Kasumi-1 (cell line): Measurements from ENCODE around the gene NRP2.
A peak's percentile ranks its signal among the peaks of the same experiment; 100 is the strongest.

Experiments used
- DNase-seq, 2 experiments: peaks; one replicate each; lab custom pipeline; 2025; lab: John Stamatoyannopoulos, UW

NRP2 gene, protein sequence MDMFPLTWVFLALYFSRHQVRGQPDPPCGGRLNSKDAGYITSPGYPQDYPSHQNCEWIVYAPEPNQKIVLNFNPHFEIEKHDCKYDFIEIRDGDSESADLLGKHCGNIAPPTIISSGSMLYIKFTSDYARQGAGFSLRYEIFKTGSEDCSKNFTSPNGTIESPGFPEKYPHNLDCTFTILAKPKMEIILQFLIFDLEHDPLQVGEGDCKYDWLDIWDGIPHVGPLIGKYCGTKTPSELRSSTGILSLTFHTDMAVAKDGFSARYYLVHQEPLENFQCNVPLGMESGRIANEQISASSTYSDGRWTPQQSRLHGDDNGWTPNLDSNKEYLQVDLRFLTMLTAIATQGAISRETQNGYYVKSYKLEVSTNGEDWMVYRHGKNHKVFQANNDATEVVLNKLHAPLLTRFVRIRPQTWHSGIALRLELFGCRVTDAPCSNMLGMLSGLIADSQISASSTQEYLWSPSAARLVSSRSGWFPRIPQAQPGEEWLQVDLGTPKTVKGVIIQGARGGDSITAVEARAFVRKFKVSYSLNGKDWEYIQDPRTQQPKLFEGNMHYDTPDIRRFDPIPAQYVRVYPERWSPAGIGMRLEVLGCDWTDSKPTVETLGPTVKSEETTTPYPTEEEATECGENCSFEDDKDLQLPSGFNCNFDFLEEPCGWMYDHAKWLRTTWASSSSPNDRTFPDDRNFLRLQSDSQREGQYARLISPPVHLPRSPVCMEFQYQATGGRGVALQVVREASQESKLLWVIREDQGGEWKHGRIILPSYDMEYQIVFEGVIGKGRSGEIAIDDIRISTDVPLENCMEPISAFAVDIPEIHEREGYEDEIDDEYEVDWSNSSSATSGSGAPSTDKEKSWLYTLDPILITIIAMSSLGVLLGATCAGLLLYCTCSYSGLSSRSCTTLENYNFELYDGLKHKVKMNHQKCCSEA

DNA sequence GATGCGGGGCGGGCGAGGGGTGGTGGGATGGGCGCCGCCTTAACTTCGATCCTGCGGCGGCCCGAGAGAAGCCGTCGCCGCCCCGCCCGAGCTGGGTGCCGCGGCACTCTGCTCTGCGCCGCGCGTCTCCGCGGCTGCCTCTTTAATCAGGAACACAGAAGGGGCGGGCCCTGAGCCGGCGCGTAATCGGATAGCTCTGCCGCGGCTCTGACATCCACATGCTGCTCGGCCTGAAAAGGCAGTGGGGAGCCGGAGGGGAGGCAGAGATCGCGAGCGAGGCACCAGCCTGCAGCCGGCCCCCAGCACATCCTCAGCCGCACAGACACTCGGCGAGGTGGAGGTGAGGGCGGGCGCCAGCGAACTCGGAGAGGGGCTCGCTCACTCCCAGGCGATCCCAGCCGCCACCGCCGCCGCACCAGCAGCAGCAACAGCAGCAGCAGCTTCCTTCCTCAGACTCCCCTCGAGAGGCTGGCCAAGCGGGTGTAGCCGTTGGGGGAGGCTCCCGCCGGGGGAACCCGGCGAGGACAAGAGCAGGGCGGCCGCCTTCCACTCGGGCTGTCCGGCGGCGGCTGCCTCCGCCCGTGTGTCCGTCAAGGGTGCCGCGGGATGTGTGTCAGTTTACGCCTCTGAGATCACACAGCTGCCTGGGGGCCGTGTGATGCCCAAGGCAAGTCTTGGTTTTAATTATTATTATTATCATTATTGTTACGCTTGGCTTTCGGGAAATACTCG, at the start of gene NRP2:
Gene NRP2, plus strand, starts transcription at position 263 of the 732 bp plus-strand sequence. CDS start 790 bp downstream, outside the sequence.
- peak; percentile 29 to 40 for DNase-seq

DNA sequence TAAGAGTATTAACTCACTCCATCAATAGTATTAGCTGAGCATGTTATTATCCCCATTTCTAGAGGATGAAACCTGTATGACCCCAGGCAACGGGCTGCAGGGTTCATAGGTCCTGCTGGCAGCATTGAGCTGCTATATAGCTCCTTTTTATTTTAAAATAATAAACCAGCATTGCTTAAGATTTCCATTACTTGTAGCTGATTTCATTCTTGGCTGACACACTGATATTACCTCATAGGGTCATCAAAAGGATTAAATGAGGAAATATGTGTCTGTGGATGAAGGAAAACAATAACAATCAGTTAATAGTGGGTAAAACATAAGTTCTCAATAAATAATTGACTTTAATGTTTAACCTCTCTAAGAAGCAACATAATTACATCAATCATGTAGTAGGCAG, 48.3 kb upstream of the NRP2 start:
- DNase-seq, result no peak

DNA sequence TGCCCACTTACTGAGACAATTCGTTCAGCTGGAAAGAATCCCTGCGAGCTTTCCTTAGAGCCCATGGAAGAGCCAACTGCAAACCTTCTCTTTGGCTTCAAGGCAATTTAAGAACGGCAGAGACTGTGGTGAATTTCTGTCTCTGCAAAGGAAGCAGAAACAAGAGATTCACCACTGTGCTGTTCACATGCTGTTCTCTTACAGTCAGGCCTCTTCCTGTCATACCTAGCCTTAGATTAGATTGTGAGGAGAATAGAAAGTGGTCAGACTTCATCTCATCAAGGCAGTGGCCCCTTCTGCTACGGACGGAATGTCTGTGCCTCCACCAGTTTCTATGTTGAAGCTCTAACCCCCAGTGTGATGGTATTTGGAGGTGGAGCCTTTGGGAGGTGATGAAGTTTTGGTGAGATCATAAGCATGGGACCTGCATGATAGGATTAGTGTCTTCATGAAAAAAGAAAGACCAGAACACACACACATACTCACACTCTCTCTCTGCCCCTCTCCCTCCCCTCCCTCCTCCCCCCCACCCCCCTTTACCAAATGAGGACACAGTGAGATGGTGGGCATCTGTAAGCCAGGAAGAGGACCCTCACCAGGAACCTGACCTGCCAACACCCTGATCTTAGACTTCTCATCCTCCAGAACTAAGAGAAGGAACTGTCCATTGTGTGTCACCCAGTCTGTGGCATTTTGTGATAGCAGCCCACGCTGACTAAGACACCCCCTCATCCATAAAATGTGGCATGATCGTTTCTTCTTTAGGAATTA, 45.6 kb upstream of the NRP2 start:
- no peak for DNase-seq

DNA sequence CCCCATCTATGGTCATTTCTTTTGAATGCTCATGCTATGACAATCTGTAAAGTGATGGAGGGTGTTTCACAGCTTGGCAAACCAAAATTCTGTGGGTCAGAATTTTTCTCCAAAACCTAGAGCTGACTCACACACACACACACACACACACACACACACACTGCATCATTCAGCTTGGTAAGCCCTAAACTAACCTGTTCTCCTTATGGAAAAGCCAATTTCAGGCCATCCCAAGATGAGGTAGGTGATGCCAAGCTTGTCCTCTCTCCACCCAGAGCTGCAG, 45.0 kb upstream of the NRP2 start:
- no peak for DNase-seq

DNA sequence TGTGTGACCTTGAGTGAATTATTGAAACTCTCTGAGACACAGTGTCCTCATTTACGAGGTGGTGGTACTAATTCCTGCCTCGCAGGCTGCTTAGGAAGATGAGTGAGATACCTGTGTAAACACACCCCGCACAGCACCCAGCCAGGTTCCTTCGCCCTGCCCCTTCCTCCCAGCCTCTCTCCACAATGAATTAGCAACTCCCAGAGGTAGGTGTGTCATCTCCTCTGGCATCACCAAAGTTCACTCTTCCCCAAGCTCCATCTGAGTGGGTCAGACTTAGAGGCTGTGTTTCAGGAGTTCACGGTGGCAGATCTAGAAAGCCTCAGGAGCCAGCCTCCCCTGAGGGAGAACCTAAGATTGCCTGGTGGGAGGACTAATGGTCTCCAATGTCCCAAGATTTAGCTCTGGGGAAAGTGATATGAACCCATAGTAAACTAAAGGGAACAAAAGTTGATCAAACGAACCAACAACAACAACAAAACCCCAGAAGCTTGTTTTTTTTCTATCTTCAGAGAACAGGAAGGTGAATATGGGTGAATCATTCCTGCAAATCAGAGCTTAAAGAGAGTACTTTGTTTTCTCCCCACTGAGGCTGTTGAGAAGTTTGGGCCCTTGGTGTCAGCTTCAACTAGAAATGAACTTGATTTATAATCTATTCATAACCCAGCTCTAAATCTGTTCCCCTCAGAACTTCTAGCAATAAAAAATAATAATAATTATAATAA, 44.4 kb upstream of the NRP2 start:
- DNase-seq, result no peak

DNA sequence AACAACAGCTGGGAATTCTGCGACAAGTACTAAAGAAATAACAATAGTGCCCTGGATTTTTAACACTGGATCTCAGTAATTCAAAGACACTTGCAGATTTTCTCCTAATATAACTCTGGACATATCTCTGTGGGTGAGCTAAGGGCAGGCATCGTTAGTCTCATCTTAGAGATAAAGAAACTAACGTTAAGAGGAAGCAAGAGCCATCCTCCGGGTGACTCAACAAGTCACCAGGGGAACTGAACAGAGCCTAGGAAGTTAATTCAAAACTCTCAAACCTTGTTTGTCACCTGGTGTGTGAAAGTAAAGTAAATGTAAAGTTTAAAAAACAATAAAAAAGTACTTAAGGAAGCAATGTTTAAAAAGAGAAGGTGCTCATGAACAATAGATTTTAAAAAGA, 41.6 kb upstream of the NRP2 start:
- DNase-seq, result no peak

DNA sequence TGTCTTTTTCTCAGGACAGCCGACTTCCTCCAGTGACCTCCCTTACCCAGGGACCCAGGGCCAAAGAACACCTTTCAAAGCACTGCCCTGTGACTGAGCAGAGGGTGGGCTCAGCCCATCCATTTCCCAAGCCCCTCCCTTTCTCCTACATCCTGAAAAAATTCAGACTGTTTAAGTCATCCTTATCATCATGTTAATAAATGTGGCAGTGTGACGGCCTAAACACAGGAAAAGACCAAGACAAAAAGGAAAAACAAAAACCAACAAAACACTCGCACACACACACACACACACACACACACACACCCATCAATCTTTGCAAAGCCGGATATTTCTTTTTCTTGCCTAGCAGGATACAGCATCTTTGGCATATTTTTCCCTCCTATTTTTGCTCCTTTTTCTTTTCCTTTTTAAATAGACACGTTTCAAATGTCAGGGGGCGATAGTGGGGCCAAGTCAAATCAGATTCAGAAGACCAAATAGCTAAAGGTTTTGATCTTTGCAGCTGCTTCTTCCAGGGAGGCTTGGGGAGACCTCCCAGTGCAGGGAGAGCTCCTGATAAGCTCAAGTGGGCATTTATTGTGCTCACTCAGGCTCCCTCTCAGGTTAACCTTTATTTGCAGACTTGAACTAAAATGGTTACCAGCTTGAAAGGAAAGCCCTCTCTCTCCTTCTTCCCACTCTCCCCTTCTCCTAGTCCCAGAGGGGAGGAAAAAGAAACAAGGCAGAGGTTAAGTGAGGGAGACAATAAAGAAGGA, 39.5 kb upstream of the NRP2 start:
- no peak for DNase-seq

DNA sequence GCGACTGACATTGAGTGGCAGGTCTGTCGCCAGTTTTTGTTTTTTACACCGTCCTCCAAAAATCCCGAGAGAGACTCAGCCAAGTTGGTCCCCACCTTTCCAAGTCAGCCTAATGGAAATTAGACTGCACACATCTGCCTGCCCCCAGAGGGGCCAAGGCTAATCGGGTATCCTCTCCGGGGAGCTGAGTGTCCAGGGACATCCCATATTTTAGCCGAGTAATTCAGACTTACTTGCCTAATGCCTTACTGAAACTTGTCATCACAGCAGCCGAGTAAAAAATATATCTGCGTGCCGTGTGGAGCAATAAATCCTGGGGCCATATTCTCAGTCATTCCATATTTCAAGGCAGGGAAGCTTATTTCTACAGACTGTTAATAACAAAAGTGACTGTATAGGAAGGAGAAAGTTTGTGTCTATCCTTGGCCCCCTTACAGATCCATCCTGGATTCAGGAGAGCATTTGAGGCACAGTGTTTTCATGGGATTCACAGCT, 38.9 kb upstream of the NRP2 start:
- DNase-seq, result no peak

DNA sequence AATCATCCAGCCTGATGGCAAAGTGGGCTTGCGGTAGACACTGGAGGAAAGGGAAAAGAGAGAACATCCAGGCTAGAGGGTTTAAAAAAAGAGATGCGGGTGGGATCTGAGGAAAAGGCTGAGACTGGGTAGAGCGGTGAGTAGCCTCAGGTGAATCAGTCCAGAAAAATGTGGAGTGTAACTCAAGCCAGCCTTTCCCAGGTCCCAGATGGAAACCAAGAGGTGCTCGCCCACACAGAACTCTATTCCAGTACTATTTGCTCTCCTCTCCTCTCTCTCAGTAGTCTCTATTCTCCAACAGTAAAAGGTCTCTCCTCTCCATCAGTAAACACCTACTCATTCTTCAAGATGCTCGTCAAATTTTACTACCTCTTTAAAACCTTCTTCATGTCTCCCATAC, 38.3 kb upstream of the NRP2 start:
- DNase-seq, result no peak

DNA sequence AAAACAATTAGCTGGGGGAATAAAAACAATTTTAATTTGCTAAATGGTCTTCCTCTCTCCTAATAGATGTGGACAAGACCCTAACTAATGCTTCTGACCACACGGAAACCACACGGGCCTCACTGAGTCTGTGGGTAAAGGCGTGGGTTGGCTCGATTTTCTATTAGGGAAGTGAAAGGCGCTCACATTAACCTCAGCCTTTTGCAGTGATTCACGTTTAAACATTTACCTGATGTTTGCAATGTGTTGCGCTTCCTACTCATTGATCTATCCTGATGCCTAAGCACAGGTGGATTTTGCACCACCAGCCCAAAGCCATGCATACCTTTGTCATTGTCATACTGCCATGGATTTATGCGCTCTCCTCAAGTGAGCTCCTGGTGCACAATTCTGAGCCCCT, 35.6 kb upstream of the NRP2 start:
- no peak for DNase-seq

DNA sequence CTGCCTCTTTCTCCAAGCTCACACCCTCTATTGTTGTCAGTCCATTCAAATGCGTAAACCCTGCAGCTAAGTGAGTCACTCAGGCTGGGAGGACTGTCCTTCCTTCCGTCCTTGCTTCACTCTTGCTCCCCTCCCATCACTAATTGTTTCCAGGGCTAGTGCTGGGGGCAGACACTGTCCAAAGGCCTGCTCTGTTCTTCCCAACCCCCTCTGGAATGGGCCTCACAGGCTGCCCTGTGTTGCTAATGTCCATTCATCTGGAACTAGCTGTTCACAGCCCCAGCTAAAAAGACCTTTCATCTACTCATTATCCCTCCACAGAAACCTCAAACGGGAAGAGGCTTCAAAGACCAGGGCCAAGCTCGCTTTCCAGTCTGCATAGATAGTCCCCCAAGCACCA, 31.9 kb upstream of the NRP2 start:
- no peak for DNase-seq

DNA sequence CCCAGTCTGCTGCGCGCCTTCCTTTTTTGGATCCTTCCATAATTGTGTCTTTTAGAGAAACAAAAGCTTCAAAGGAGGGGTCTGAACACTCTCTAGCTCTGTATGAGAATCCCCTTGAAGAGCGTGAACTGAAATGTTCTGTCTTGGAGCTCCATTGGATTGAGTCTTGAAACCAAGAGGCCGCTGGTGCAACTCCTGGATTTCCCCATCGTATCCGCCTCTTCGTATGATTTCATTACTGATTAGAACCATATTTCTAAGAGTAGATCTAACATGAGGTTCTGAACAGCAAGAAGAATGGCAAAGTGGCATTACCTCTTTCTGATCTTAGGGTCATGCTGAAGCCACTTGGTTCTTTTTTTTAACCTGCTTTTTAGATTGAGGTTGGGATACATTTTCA, 31.4 kb upstream of the NRP2 start:
- DNase-seq, result no peak

DNA sequence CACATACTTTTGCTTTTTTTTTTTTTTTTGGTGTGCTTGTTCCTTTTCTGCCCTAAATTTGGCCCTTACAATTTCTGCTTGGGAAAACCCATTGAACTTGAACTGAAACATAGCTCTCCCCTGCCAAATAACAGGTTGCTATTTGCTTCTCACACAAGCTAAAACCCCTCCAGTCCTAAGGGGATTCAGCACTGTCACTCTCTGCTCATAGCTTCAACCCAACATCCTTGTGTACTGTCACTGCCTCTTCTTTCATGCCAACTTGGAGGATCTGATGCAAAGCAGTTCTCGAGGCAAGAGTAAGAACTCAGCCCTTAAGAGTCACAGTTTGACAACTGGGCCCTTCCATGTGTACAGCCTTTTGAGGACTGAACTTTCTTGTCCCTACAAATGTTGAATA, 30.6 kb upstream of the NRP2 start:
- DNase-seq, result no peak

DNA sequence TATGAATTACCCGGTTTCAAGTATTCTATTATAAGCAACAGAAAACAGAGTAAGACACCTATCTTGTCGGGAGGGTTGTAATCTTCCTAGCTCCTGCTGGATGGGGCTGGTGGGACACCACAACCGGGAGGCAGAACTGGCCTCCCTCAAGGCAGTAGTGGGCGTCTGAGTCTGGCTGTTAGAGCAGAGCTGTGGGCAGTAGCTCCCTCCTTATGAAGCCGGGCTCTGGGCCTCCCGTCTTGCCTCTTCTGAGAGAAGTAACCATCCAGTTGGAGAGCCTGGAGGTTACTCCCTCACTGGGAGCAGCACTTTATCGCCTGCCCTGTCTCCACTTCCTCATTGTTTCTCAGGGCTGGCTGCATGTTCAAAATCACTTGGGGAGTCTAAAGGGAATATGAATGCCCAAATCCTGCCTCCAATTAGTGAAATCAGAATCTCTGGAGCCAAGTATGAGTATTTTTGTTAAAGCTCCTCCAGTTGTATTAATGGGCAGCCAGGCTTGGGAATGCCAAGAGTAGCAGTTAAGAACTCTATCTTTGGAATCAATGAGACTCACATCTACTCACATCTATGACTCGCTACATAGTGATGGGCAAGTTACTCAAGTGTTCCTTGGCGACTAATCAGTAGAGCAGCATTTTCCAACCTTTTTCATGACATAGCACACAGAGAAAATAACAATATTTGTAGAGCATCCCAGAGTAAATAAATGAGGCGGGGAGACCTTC, 27.3 kb upstream of the NRP2 start:
- no peak for DNase-seq

DNA sequence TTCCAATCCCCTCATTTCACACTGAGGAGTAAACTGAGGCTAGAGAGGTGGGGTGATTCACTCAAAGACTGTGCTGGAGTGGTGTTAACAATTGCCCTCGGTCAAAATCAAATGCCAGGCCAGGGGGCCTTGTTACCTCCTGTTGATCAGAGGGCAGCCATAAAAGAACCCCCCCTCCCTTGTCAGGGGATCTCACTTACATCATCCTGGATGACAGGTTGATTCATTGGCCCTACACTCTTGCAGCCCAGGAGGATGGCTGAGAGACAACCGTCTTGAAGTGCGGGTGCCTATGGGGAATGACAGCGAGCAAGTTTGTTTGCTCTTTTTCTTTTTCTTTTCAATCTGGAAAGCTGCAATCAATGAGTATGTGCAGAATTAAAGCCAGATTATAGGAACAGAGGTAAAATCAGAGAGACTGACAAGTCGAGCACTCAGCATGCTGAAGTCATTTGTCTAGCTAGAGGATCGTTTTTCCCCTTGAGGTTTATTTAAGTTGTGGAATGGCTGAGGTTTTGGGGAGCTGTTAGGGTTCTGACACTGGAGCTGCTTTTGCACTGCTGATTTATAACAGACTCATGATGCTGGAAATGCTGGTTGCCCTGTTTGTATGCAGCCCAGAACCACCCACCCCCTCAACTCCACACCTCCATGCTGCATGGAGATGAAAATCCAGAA, 26.4 kb upstream of the NRP2 start:
- no peak for DNase-seq

DNA sequence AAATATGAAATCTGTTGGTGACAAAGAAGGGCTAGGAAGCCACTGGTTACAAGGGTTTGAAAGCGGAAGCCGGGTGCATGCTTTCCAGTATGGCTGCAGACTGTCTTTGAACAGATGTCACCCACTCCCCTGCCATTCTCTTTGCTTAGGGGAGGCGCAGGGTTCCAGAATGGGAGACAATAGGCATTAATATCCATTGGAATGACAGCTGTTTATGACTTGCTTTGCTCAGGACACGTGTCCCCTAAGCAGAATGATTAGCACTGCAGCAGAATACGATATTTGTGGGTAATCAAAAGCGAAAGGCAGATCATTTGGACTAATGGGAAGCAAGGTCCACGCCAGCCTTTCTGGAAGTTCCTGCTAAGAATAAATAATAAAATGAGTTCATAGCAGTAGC, 25.8 kb upstream of the NRP2 start:
- no peak for DNase-seq

DNA sequence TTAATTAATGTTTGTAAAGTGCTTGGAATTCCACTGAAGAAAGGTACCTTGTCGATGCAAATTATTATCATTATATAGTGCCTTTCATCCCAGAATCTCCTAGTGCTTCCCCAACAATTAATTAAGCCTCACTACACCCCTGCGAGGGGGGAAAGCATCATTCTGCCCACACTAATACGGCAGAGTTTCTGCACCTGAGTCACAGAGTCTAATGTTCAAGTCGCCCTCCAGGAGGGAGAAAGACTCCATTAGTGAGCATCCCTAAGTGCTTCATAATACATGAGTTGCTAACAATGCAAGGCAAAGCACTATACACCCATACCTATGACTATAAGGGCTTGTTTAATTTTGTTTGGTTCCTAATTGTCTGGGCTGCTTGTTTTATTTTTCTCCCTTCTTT, 25.4 kb upstream of the NRP2 start:
- no peak for DNase-seq

DNA sequence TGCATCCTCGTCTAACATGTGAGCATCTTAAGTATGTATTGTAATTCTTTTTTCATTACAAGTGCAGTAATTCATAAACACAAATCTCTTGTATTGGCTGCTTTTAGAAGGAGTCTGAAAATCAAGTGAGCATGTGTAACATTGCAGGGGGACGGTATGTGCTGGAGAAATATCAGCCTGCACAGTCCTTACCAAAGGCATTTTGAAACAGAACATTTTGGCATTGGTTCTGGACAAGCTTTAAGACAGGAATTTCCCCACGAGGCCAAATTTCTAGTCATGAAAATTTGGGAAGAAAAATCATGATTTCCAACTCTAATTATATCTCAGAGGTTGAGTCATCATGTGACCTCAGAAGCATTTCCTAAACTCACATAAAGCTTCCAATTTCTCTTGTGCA, 24.7 kb upstream of the NRP2 start:
- no peak for DNase-seq

DNA sequence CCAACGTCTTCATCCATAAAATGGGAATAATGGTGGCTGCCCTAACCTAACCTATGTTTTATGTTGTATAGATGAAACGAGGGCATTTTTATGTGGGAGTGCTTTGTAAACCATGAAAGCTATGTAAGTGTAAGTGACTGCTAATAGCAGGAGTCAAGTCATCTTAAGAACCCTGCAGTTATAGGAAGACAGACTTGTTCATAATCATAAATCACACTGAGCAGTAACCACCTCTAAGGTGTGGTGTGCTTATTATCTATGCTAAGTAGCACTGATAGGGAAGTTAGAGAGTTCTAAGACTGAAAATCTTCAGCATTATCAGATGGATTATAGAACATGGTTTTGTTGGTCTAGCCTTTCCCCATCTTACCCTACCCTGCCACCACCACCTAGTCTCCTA, 24.2 kb upstream of the NRP2 start:
- no peak for DNase-seq
